B cell (primary cell): ENCODE results near the gene RIOK2. TPM values are rescaled to one million over a fixed set of nuclear protein-coding genes. Genes with fewer than 3 reads are reported as not detected.

Experiments
- ATAC-seq: fragments of 200-7000 bp; cut with Tn5 transposase; one replicate; pipeline ENCODE4 v1.10.0; 2021; ENCODE audit warnings: low read depth, mild to moderate bottlenecking, moderate number of reproducible peaks, moderate library complexity
- CTCF ChIA-PET: fragments of 350-600 bp; sonication (Branson Sonifier 250); formaldehyde crosslinking; loops from one replicate; lab custom pipeline; 2021; ENCODE audit warnings: antibody characterized with exemption, inconsistent platforms; lab: Charles Lee
- POLR2A ChIA-PET: fragments of 350-600 bp; sonication (Branson Sonifier 250); formaldehyde crosslinking; loops from one replicate; lab custom pipeline; 2021; ENCODE audit warnings: antibody characterized with exemption; lab: Charles Lee
- DNase-seq: peaks from one replicate; pipeline ENCODE4 v3.0.0; 2013
- H2AFZ ChIP-seq: 2 replicates; pipeline ENCODE4 v1.6.1; 2012; ENCODE audit warnings: mild to moderate bottlenecking, low read depth, low read length; ENCODE audit not compliant: insufficient read depth, poor library complexity, severe bottlenecking
- H3K27ac ChIP-seq, 2 donors: 1 replicate in 1 of 2; 2 replicates in 1 of 2; pipeline ENCODE4 v1.5.1; 2012 to 2013; ENCODE audit warnings: low read length in 2 of 2, mild to moderate bottlenecking in 2 of 2, moderate library complexity in 1 of 2
- H3K27me3 ChIP-seq, 4 experiments: fragments of 200-600 bp in 1 of 4; sonication (generic) in 1 of 4; replicated peaks in 1 of 4; 1 replicate in 2 of 4; 2 replicates in 2 of 4; pipeline versions ENCODE4 v1.6.1 to v1.7.0; 2013 to 2016; ENCODE audit warnings: low read length in 3 of 4, mild to moderate bottlenecking in 2 of 4, mixed read lengths in 1 of 4, moderate library complexity in 1 of 4; ENCODE audit not compliant: insufficient read depth in 4 of 4, control insufficient read depth in 3 of 4; ENCODE audit errors: control extremely low read depth in 1 of 4
- H3K36me3 ChIP-seq, 2 experiments: replicated peaks in 1 of 2; 1 replicate in 1 of 2; 2 replicates in 1 of 2; pipeline versions ENCODE4 v1.6.1 to v1.7.1; 2013; ENCODE audit warnings: low read length in 1 of 2; ENCODE audit not compliant: insufficient read depth in 2 of 2, control insufficient read depth in 1 of 2; ENCODE audit errors: control extremely low read depth in 1 of 2, extremely low read depth in 1 of 2
- H3K4me1 ChIP-seq, 2 donors: fragments of 200-600 bp in 1 of 2; sonication (generic) in 1 of 2; 1 replicate in 1 of 2; 2 replicates in 1 of 2; pipeline versions ENCODE4 v1.5.1 to v1.6.1; 2013 to 2017; ENCODE audit warnings: low read length in 2 of 2; ENCODE audit not compliant: control insufficient read depth in 2 of 2, insufficient read depth in 2 of 2
- H3K4me2 ChIP-seq: replicated peaks from 2 replicates; pipeline ENCODE3; 2012; ENCODE audit warnings: mild to moderate bottlenecking, low read depth, low read length; ENCODE audit not compliant: poor library complexity, severe bottlenecking
- H3K4me3 ChIP-seq, 5 experiments: fragments of 200-600 bp in 1 of 5; sonication (generic) in 1 of 5; 1 replicate in 3 of 5; 2 replicates in 2 of 5; pipeline versions ENCODE4 v1.5.1 to v1.7.0; 2011 to 2016; ENCODE audit warnings: low read length in 4 of 5, mild to moderate bottlenecking in 4 of 5, low read depth in 2 of 5, control low read depth in 1 of 5, moderate library complexity in 1 of 5; ENCODE audit not compliant: insufficient read depth in 1 of 5; ENCODE audit errors: control extremely low read depth in 1 of 5, extremely low read depth in 1 of 5
- H3K79me2 ChIP-seq: fragments of 200-600 bp; sonication (generic); one replicate; pipeline ENCODE4 v1.6.0; 2016; ENCODE audit warnings: low read length; ENCODE audit not compliant: control insufficient read depth, insufficient read depth
- H3K9ac ChIP-seq: fragments of 200-600 bp; sonication (generic); 2 replicates; pipeline ENCODE4 v1.6.1; 2017; ENCODE audit warnings: mild to moderate bottlenecking, low read length, moderate library complexity
- H3K9me3 ChIP-seq, 3 donors: one replicate each; pipeline versions ENCODE4 v1.6.1 to v1.7.1; 2013; ENCODE audit warnings: low read length in 2 of 3; ENCODE audit not compliant: control insufficient read depth in 2 of 3, insufficient read depth in 1 of 3; ENCODE audit errors: control extremely low read depth in 1 of 3
- H4K20me1 ChIP-seq: 2 replicates; pipeline ENCODE4 v1.6.0; 2012; ENCODE audit warnings: mild to moderate bottlenecking, low read length; ENCODE audit not compliant: insufficient read depth, control insufficient read depth, poor library complexity, severe bottlenecking
- H3K27ac Mint-ChIP-seq: one replicate; pipeline ENCODE4 v1.8.0; 2021; ENCODE audit warnings: mixed read lengths
- H3K27me3 Mint-ChIP-seq: one replicate; pipeline ENCODE4 v1.8.0; 2021; ENCODE audit warnings: mixed read lengths
- H3K4me1 Mint-ChIP-seq: one replicate; pipeline ENCODE4 v1.8.0; 2021; ENCODE audit warnings: mixed read lengths
- H3K4me3 Mint-ChIP-seq: one replicate; pipeline ENCODE4 v1.8.0; 2021; ENCODE audit warnings: mixed read lengths
- H3K9me3 Mint-ChIP-seq: one replicate; pipeline ENCODE4 v1.8.0; 2022; ENCODE audit warnings: mixed read lengths; ENCODE audit not compliant: insufficient read depth
- EZH2 ChIP-seq: IDR thresholded peaks from 2 replicates; pipeline ENCODE4 v1.6.1; 2012; ENCODE audit warnings: borderline replicate concordance, low read depth, mild to moderate bottlenecking, moderate library complexity, low read length; ENCODE audit not compliant: insufficient read depth, poor library complexity, severe bottlenecking
- WGBS: methylation state at CpG from one replicate; pipeline ENCODE4 v1.1.5; 2013; ENCODE audit warnings: missing lambda C conversion rate; ENCODE audit not compliant: insufficient coverage; 5-methylcytosine and 5-hydroxymethylcytosine counted together
- intact Hi-C: fragments of 100-400 bp; cut with micrococcal nuclease; formaldehyde crosslinking; loops from one replicate; pipeline ENCODE4 v1.10.0; 2022
- polyA plus RNA-seq: library from polyadenylated mRNA; depleted of rRNA; stranded (reverse); fragments of >200 nt; gene quantifications from 2 replicates; pipeline ENCODE4 v1.2.3, GENCODE V29; 2012
- total RNA-seq, 2 donors: library from RNA; stranded (reverse); fragments of 120-200 nt in 1 of 2; gene quantifications; 1 replicate in 1 of 2; 2 replicates in 1 of 2; pipeline versions ENCODE4 v1.2.3 to v1.2.4, GENCODE V29; 2013 to 2022
- TF ChIP-seq, protein P1 (sequence below): fragments of 200-600 bp; IDR thresholded peaks from one replicate; pipeline ENCODE4 v1.8.0; 2022; ENCODE audit warnings: antibody characterized with exemption, mild to moderate bottlenecking

RIOK2 gene
- total and polyA plus RNA-seq, 2 donors (not counting 1 experiment from before 2014, with no cell fraction given): 3.5 to 37.2 TPM

DNA sequence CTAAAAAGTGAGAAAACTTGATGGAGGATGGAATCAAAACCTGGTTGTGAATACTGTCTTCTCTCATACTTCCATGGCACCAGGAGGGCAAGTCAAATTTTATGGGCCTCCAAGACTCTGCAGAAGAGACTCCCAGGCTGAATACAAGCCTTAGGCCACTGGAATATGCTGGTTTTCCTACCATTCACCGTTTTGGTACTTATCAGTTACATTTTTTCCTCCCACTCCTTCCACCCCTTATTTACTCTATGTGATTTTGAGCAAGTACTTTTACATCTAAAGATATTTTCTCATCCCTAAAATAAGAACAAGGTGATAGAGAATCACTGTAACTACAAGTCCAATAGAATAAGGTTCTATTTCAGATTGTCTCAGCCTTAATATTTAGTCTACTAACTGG lies 32.6 kb downstream of the RIOK2 start:
- Histone ChIP-seq H3K27me3 (no peaks in the 10 kb centered on the region), H3K4me3 (no peak overlapping the region), H3K9me3 (no peaks in the 10 kb centered on the region), H3K9ac (no peak overlapping the region), H3K79me2 (no peaks in the 10 kb centered on the region), H4K20me1 (no peaks in the 10 kb centered on the region), H3K27ac (no peak overlapping the region), H2AFZ (no peak overlapping the region), H3K4me1 (no peaks in the 10 kb centered on the region), H3K36me3 (peaks cover 0 to 1% of the 10 kb centered on the region in 2 experiments), H3K4me2 (no peak overlapping the region)
- Mint-ChIP-seq H3K27ac (no peak overlapping the region), H3K27me3 (no peaks in the 10 kb centered on the region), H3K9me3 (no peaks in the 10 kb centered on the region), H3K4me1 (no peaks in the 10 kb centered on the region), H3K4me3 (no peak overlapping the region)
- intact Hi-C loops: no loop called here
- ChIA-PET CTCF (interaction anchor here (1.7 to 3.0 kb wide), 2 partner anchors 11 to 153 kb away, joined by 5 to 14 read pairs; no protein-coding TSS in a partner anchor), POLR2A (no interaction called here)
- ATAC-seq (no peak), DNase-seq (no peak)
- whole genome bisulfite sequencing: no CpG with 5 or more reads among the region's 1 CpG
- TF ChIP-seq, protein P1, sequence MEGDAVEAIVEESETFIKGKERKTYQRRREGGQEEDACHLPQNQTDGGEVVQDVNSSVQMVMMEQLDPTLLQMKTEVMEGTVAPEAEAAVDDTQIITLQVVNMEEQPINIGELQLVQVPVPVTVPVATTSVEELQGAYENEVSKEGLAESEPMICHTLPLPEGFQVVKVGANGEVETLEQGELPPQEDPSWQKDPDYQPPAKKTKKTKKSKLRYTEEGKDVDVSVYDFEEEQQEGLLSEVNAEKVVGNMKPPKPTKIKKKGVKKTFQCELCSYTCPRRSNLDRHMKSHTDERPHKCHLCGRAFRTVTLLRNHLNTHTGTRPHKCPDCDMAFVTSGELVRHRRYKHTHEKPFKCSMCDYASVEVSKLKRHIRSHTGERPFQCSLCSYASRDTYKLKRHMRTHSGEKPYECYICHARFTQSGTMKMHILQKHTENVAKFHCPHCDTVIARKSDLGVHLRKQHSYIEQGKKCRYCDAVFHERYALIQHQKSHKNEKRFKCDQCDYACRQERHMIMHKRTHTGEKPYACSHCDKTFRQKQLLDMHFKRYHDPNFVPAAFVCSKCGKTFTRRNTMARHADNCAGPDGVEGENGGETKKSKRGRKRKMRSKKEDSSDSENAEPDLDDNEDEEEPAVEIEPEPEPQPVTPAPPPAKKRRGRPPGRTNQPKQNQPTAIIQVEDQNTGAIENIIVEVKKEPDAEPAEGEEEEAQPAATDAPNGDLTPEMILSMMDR: no peak
- no peak for TF ChIP-seq EZH2

- Mint-ChIP-seq H3K4me1 (no peaks in the 10 kb centered on the region), H3K9me3 (no peaks in the 10 kb centered on the region), H3K27me3 (no peaks in the 10 kb centered on the region), H3K4me3 (no peak overlapping the region), H3K27ac (no peak overlapping the region)
- intact Hi-C loops: no loop called here
- Histone ChIP-seq H3K9me3 (no peaks in the 10 kb centered on the region), H3K4me3 (no peak overlapping the region), H3K36me3 (peaks cover 0 to 1% of the 10 kb centered on the region in 2 experiments), H3K9ac (no peak overlapping the region), H3K27ac (no peak overlapping the region), H4K20me1 (no peaks in the 10 kb centered on the region), H3K27me3 (no peaks in the 10 kb centered on the region), H3K4me1 (no peaks in the 10 kb centered on the region), H3K4me2 (no peak overlapping the region), H2AFZ (no peak overlapping the region), H3K79me2 (no peaks in the 10 kb centered on the region)
- ChIA-PET CTCF (interaction anchor here (0.5 to 3.0 kb wide), 4 partner anchors 11 to 411 kb away, joined by 3 to 14 read pairs (median 4); no protein-coding TSS in a partner anchor), POLR2A (no interaction called here)
- ATAC-seq: no peak
- WGBS: no CpG with 5 or more reads among the region's 2 CpGs
- no peak for TF ChIP-seq EZH2
- TF ChIP-seq, protein P1: no peak
- no peak for DNase-seq
These were observed 33.3 kb downstream of the RIOK2 start for GRCh38 chr5:97149709-97150108.
